Measurements from ENCODE around the gene PNP. TPM values are rescaled to one million over a fixed set of nuclear protein-coding genes. Genes with fewer than 3 reads are reported as not detected.

The PNP gene
- total and polyA plus RNA-seq, 7 donors, result 3.7 to 42.5 (median 6.0) TPM

DNA sequence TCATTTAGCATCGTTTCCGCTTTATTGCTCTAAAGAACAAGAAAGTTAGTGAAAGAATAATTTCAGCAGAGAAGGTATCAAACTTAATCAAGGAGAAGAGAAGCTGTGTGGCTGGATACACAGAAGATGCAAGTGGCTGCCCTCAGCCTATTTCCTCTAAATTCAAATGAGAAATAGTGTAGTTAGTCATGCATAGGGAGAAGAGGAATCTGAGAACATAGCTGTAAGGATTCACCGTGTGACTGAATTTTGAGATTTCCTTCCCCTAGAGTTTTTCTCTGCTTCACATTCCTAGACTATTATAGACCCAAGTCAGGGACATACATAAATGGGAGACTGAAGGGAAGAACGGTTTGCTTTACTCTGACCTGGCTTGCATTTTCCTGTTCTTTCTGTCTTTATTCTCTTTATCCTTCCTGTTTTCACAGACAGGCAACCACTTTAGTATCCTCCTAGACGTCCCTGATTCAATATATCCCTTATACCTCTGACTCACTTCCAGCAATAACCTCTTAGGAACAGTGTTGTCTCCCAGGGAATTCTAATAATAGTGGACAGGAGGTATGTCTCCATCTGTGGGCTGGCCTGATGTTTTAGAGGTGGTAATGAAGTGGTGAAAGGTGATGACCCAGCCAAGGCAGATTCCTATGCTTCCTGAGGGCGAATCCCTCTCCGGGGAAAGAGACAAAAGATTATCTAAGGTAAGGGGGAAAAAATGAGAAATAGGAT is 43.1 kb downstream of the PNP start:
- no peak for DNase-seq
- 59 to 60% (median 60%) methylated on average over 7 of the region's 7 CpGs for WGBS, 3 donors
- TF ChIP-seq, protein P1, sequence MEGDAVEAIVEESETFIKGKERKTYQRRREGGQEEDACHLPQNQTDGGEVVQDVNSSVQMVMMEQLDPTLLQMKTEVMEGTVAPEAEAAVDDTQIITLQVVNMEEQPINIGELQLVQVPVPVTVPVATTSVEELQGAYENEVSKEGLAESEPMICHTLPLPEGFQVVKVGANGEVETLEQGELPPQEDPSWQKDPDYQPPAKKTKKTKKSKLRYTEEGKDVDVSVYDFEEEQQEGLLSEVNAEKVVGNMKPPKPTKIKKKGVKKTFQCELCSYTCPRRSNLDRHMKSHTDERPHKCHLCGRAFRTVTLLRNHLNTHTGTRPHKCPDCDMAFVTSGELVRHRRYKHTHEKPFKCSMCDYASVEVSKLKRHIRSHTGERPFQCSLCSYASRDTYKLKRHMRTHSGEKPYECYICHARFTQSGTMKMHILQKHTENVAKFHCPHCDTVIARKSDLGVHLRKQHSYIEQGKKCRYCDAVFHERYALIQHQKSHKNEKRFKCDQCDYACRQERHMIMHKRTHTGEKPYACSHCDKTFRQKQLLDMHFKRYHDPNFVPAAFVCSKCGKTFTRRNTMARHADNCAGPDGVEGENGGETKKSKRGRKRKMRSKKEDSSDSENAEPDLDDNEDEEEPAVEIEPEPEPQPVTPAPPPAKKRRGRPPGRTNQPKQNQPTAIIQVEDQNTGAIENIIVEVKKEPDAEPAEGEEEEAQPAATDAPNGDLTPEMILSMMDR (IDR thresholded peaks at IDR 0.05), result no peak
- ATAC-seq, result no peak
- intact Hi-C loops (cut with DNase I), result no loop called here
- Histone ChIP-seq H3K9me3 (no peaks in the 10 kb centered on the region), H3K36me3 (ENCODE audit: insufficient read depth in 1 of 2, low read depth in 1 of 2) (no peaks in the 10 kb centered on the region), H3K27me3 (ENCODE audit: insufficient read depth in 3 of 3, low read length in 2 of 3) (peaks cover 0 to 5% (median 0%) of the 10 kb centered on the region in 3 donors), H3K4me1 (no peaks in the 10 kb centered on the region), H3K27ac (no peak overlapping the region), H3K4me3 (no peak overlapping the region)

DNA sequence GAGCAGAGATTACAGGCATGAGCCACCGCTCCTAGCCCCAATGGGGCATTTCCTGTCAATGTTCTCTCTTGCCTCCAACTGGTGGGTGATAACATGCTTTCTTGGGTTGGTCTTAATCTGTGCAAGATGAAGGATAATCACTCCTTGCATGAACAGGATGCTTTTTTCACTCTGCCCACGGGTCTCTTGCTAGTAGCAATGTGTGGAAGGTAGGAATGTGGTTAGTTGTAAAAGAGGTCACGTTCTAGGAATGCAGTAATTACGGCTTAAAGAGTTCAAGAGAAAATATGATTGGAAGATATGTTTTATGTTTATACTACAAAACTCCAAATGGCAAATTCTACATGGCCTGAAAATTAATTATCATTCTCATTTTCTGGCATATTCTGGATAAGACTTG is 46.6 kb downstream of the PNP start:
- no peaks in the 10 kb centered on the region for H3K9me3 ChIP-seq
- no peak overlapping the region for H3K4me3 ChIP-seq
- 56 to 80% (median 68%) methylated on average over 4 of the region's 4 CpGs for WGBS, 3 donors
- no peaks in the 10 kb centered on the region for H3K4me1 ChIP-seq
- H3K27me3 ChIP-seq (ENCODE audit: insufficient read depth in 3 of 3, low read length in 2 of 3), result peaks cover 0 to 5% (median 0%) of the 10 kb centered on the region in 3 donors
- DNase-seq (no peak), ATAC-seq (no peak)
- H3K36me3 ChIP-seq (ENCODE audit: insufficient read depth in 1 of 2, low read depth in 1 of 2), result no peaks in the 10 kb centered on the region
- intact Hi-C loops (cut with DNase I), result no loop called here
- H3K27ac ChIP-seq, result no peak overlapping the region
- TF ChIP-seq, protein P1 (IDR thresholded peaks at IDR 0.05), result no peak

DNA sequence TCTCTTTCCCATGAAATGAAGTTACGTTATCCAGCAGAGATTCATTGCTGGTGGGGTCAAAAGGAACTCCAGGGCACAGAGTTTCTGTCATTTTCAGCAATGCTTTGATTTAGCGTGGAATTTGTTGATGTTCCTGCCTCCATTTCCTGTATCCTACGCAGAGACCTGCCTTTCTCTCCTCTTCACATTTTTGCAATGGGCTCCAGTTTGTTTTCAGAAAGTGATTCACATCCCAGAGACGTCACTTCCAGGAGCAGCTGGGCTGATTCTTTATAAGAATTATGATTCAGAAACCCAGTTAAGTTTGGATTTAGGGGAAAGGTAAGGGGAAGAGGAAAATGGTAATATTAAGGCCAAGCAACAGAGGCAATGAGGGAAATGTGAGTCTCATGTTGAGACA is 47.7 kb downstream of the PNP start:
- intact Hi-C loops (cut with DNase I), result no loop called here
- Histone ChIP-seq H3K27me3 (ENCODE audit: insufficient read depth in 3 of 3, low read length in 2 of 3) (no peaks in the 10 kb centered on the region), H3K36me3 (ENCODE audit: insufficient read depth in 1 of 2, low read depth in 1 of 2) (no peaks in the 10 kb centered on the region), H3K27ac (no peak overlapping the region), H3K4me3 (no peak overlapping the region), H3K9me3 (no peaks in the 10 kb centered on the region), H3K4me1 (no peaks in the 10 kb centered on the region)
- DNase-seq (no peak), ATAC-seq (no peak)
- TF ChIP-seq, protein P1 (IDR thresholded peaks at IDR 0.05), result no peak
- 62 to 68% (median 63%) methylated on average over 4 of the region's 4 CpGs for WGBS, 3 donors

DNA sequence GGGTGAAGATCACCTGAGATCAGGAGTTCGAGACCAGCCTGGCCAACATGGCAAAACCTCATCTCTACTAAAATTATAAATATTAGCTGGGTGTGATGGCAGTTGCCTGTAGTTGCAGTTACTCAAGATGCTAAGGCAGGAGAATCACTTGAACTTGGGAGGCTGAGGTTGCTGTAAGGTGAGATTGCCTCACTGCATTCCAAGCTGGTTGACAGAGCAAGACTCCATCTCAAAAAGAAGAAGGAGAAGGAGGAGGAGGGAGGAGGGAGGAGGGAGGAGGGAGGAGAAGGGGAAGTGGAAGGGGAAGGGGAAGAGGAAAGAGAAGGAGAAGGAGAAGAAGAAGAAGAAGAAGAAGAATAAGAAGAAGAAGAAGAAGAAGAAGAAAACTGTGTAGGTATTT is 53.1 kb downstream of the PNP start:
- H3K4me1 ChIP-seq, result no peaks in the 10 kb centered on the region
- H3K4me3 ChIP-seq, result no peak overlapping the region
- 69 to 78% (median 70%) methylated on average over 1 of the region's 1 CpG for WGBS, 3 donors
- H3K9me3 ChIP-seq, result no peaks in the 10 kb centered on the region
- TF ChIP-seq, protein P1 (IDR thresholded peaks at IDR 0.05), result no peak
- no peaks in the 10 kb centered on the region for H3K27me3 ChIP-seq (ENCODE audit: insufficient read depth in 3 of 3, low read length in 2 of 3)
- no peak overlapping the region for H3K27ac ChIP-seq
- intact Hi-C loops (cut with DNase I), result no loop called here
- no peaks in the 10 kb centered on the region for H3K36me3 ChIP-seq (ENCODE audit: insufficient read depth in 1 of 2, low read depth in 1 of 2)
- DNase-seq, result no peak
- no peak for ATAC-seq

DNA sequence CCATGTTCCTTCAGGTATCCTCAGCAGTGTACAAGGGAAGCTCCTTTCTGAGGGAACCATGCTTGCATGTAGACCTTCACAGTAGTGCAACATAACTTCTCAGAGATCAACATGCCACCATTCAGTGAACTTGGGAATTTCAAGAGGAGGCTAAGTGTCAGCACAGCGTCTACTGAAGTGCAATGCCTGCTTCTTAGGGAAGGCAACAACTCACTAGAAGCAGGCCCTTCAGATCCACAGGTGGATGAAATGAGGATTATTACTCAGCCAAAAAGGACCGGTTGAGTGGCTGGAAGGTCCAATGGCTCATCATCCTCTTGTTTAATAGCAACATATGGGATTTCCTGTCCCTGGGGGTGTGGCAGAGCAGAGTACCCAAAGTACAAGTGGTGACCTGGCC is 54.8 kb downstream of the PNP start:
- no peak overlapping the region for H3K27ac ChIP-seq
- no peak for ATAC-seq
- no peaks in the 10 kb centered on the region for H3K36me3 ChIP-seq (ENCODE audit: insufficient read depth in 1 of 2, low read depth in 1 of 2)
- H3K9me3 ChIP-seq, result no peaks in the 10 kb centered on the region
- 75 to 85% (median 80%) methylated on average over 2 of the region's 2 CpGs for WGBS, 3 donors
- H3K4me3 ChIP-seq, result no peak overlapping the region
- TF ChIP-seq, protein P1 (IDR thresholded peaks at IDR 0.05), result no peak
- intact Hi-C loops (cut with DNase I), result no loop called here
- no peak for DNase-seq
- H3K27me3 ChIP-seq (ENCODE audit: insufficient read depth in 3 of 3, low read length in 2 of 3), result peaks cover 0 to 4% (median 0%) of the 10 kb centered on the region in 3 donors
- H3K4me1 ChIP-seq, result no peaks in the 10 kb centered on the region
